Heart right ventricle (tissue), 16 donors: Measurements from ENCODE around the gene WDFY4. TPM values are rescaled to one million over a fixed set of nuclear protein-coding genes. Genes with fewer than 3 reads are reported as not detected.

Experiments used
- ATAC-seq, 8 donors: fragments of 200-7000 bp; cut with Tn5 transposase; one replicate each; pipeline ENCODE4 v1.9.1; 2020; ENCODE audit warnings: mild to moderate bottlenecking in 8 of 8, moderate library complexity in 8 of 8, moderate number of reproducible peaks in 1 of 8
- DNase-seq, 2 donors: peaks; one replicate each; pipeline ENCODE4 v3.0.0-alpha.2; 2020
- H3K27ac ChIP-seq, 10 donors: fragments of 200-600 bp; sonication (generic) in 2 of 10; one replicate each; pipeline versions ENCODE4 v1.5.0 to v1.8.0; 2020 to 2022; ENCODE audit warnings: mild to moderate bottlenecking in 3 of 10
- H3K27me3 ChIP-seq, 7 donors: fragments of 200-600 bp; one replicate each; pipeline ENCODE4 v1.8.0; 2021 to 2022; ENCODE audit warnings: mild to moderate bottlenecking in 2 of 7
- H3K36me3 ChIP-seq, 9 donors: fragments of 200-600 bp; sonication (generic) in 1 of 9; one replicate each; pipeline versions ENCODE4 v1.5.0 to v1.8.0; 2020 to 2022; ENCODE audit warnings: mild to moderate bottlenecking in 2 of 9
- H3K4me1 ChIP-seq, 9 donors: fragments of 200-600 bp; sonication (generic) in 1 of 9; one replicate each; pipeline versions ENCODE4 v1.5.0 to v1.8.0; 2020 to 2022; ENCODE audit warnings: mild to moderate bottlenecking in 4 of 9
- H3K4me3 ChIP-seq, 10 donors: fragments of 200-600 bp; sonication (generic) in 2 of 10; one replicate each; pipeline versions ENCODE4 v1.5.0 to v1.8.0; 2020 to 2022; ENCODE audit warnings: mild to moderate bottlenecking in 7 of 10, moderate library complexity in 2 of 10
- H3K9me3 ChIP-seq, 11 donors: fragments of 200-600 bp in 10 of 11; sonication (generic) in 2 of 11; one replicate each; pipeline versions ENCODE4 v1.5.0 to v1.8.0; 2013 to 2022; ENCODE audit warnings: mild to moderate bottlenecking in 2 of 11, control low read depth in 1 of 11, moderate library complexity in 1 of 11
- WGBS, 2 donors: extraction: QIAGEN DNeasy Blood & Tissue Kit; methylation state at CpG; one replicate each; pipeline ENCODE4 v1.1.7; 2013; ENCODE audit warnings: inconsistent platforms in 1 of 2; 5-methylcytosine and 5-hydroxymethylcytosine counted together
- intact Hi-C, 10 donors: fragments of 100-400 bp; cut with DNase I; formaldehyde crosslinking; loops; one replicate each; pipeline versions ENCODE4 v1.11.1 to v1.14.2; 2022
- polyA plus RNA-seq, 2 donors: library from polyadenylated mRNA; stranded (reverse); fragments of 200-250 nt; gene quantifications; one replicate each; pipeline ENCODE4 v1.2.3, GENCODE V29; 2013
- total RNA-seq, 10 donors: library from RNA; stranded (reverse); fragmentation: NEBNext Ultra II Directional in 3 of 10; extraction: Animal tissue kit (Norgen Biotek cat#: 25700) in 3 of 10; gene quantifications; one replicate each; pipeline versions ENCODE4 v1.2.1 to v1.2.4, GENCODE V29; 2021 to 2023
- TF ChIP-seq, protein P1 (sequence below), 9 donors: fragments of 200-600 bp; sonication (generic) in 2 of 9; IDR thresholded peaks; one replicate each; pipeline versions ENCODE4 v1.5.0 to v1.8.0; 2021 to 2022; ENCODE audit warnings: antibody characterized with exemption in 9 of 9, mild to moderate bottlenecking in 5 of 9, moderate library complexity in 1 of 9
- donor health status: Arrhythmogenic right ventricular cardiomyopathy.
- donor health status: ischemic (EF 13 %, LVEDD 7.1; RV severe dilation, severe dysfunction).
- donor health status: healthy with polysubstance abuse.
- donor health status: DM: no; HTN: yes; CAD: no.
- donor health status: DM: no; HTN: no; CAD: no.
- donor health status: ischemic (EF 25% LVEDD 6.9; RV normal size, moderate dysfunction).
- donor health status: ischemic (EF 25% LVEDD 5.7; RV mildly dilated, moderate dysfunction).
- donor health status: healthy.
- donor health status: DM: yes; HTN: yes; CAD: no.
- donor health status: Ischemic cardiomyopathy.
- donor health status: ischemic (EF 35%, LVEDD 5.7; RV mildly dilated, moderate dysfunction).
- donor health status: nonischemic (EF 11% LVEDD 7.7; RV severe dilation, severe dysfunction).
- donor health status: DM: yes; HTN: yes; CAD: no.
- donor health status: PGD.
- donor health status: ischemic (EF 29% LVEDD 5.4; RV normal size, mild dysfunction).
- donor health status: nonischemic (EF 23%, LVEDD 6.1; RV moderate dilation, normal function).

WDFY4 gene
- total and polyA plus RNA-seq, 12 donors = 0.59 to 7.4 (median 0.92) TPM

GRCh38 chr10:48784031-48784430 lies 99.4 kb downstream of the WDFY4 start:
- TF ChIP-seq, protein P1, sequence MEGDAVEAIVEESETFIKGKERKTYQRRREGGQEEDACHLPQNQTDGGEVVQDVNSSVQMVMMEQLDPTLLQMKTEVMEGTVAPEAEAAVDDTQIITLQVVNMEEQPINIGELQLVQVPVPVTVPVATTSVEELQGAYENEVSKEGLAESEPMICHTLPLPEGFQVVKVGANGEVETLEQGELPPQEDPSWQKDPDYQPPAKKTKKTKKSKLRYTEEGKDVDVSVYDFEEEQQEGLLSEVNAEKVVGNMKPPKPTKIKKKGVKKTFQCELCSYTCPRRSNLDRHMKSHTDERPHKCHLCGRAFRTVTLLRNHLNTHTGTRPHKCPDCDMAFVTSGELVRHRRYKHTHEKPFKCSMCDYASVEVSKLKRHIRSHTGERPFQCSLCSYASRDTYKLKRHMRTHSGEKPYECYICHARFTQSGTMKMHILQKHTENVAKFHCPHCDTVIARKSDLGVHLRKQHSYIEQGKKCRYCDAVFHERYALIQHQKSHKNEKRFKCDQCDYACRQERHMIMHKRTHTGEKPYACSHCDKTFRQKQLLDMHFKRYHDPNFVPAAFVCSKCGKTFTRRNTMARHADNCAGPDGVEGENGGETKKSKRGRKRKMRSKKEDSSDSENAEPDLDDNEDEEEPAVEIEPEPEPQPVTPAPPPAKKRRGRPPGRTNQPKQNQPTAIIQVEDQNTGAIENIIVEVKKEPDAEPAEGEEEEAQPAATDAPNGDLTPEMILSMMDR (IDR thresholded peaks at IDR 0.05) = no peak
- ATAC-seq (no peak), DNase-seq (no peak)
- Histone ChIP-seq H3K4me3 (no peak overlapping the region), H3K27ac (no peak overlapping the region), H3K4me1 (peaks cover 0 to 13% (median 0%) of the 10 kb centered on the region in 9 donors), H3K9me3 (peaks cover 0 to 4% (median 0%) of the 10 kb centered on the region in 11 donors), H3K36me3 (peaks cover 0 to 13% (median 0%) of the 10 kb centered on the region in 9 donors), H3K27me3 (no peaks in the 10 kb centered on the region)
- 72 to 74% methylated on average over 2 of the region's 2 CpGs for WGBS, 2 donors
- intact Hi-C loops = no loop called here

GRCh38 chr10:48785796-48786195 lies 101.1 kb downstream of the WDFY4 start:
- ATAC-seq (no peak), DNase-seq (no peak)
- TF ChIP-seq, protein P1 (IDR thresholded peaks at IDR 0.05) = no peak
- H3K4me3 ChIP-seq = no peak overlapping the region
- peaks cover 0 to 4% (median 0%) of the 10 kb centered on the region in 11 donors for H3K9me3 ChIP-seq
- peaks cover 0 to 18% (median 0%) of the 10 kb centered on the region in 9 donors for H3K4me1 ChIP-seq
- no peaks in the 10 kb centered on the region for H3K36me3 ChIP-seq
- WGBS, 2 donors = 71 to 80% methylated on average over 2 of the region's 2 CpGs
- intact Hi-C loops = no loop called here
- H3K27me3 ChIP-seq = no peaks in the 10 kb centered on the region
- H3K27ac ChIP-seq = no peak overlapping the region

- TF ChIP-seq, protein P1 (IDR thresholded peaks at IDR 0.05) = no peak
- ATAC-seq (no peak), DNase-seq (no peak)
- Histone ChIP-seq H3K4me1 (peaks cover 0 to 19% (median 0%) of the 10 kb centered on the region in 9 donors), H3K27me3 (no peaks in the 10 kb centered on the region), H3K4me3 (no peak overlapping the region), H3K9me3 (peaks cover 0 to 4% (median 0%) of the 10 kb centered on the region in 11 donors), H3K36me3 (no peaks in the 10 kb centered on the region), H3K27ac (peak overlapping the region in 1 of 10 donors; percentile 45)
- 86 to 90% methylated on average over 4 of the region's 4 CpGs for WGBS, 2 donors
- intact Hi-C loops = no loop called here
Measured at GRCh38 chr10:48786606-48787282, 102.1 kb downstream of the WDFY4 start.

DNA sequence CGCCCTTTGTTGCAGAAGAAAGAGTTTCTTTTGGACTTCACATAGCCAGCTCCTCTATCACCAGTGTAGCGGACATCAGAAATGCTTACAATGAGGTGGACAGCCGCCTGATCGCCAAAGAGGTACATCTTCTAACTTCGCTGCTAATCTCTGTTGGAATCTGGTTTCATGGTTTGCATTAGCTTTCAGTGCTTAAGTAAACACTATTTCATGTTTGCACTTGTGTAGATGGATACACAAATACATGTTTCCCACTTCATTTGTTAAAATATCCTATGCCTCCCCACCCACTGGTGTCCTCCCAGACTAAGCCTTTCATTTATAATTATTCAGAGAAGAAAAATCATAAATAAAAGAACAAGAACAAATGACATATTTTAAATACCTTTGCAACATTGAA lies 103.9 kb downstream of the WDFY4 start:
- H3K27me3 ChIP-seq = no peaks in the 10 kb centered on the region
- DNase-seq (no peak), ATAC-seq (no peak)
- intact Hi-C loops = no loop called here
- no peak overlapping the region for H3K4me3 ChIP-seq
- 94 to 96% methylated on average over 5 of the region's 5 CpGs for WGBS, 2 donors
- H3K27ac ChIP-seq = no peak overlapping the region
- H3K9me3 ChIP-seq = peaks cover 0 to 4% (median 0%) of the 10 kb centered on the region in 11 donors
- H3K36me3 ChIP-seq = no peaks in the 10 kb centered on the region
- peaks cover 0 to 35% (median 12%) of the 10 kb centered on the region in 9 donors for H3K4me1 ChIP-seq
- TF ChIP-seq, protein P1 (IDR thresholded peaks at IDR 0.05) = no peak
